IMR-90 (cell line): ENCODE results near the gene DSG3. TPM values are rescaled to one million over a fixed set of nuclear protein-coding genes. Genes with fewer than 3 reads are reported as not detected.

Experiments used
- ATAC-seq: fragments of 200-7000 bp; cut with Tn5 transposase; 2 replicates; pipeline ENCODE4 v1.9.1; 2020; ENCODE audit warnings: low read depth, mild to moderate bottlenecking, moderate library complexity
- BruUV-seq: library from RNA; stranded (reverse); fragments of 400-500 nt; replicated peaks from 2 replicates; lab custom pipeline; 2021; lab: Mats Ljungman, UMichigan
- CTCF ChIA-PET: fragments of 300-600 bp; formaldehyde crosslinking; extraction: SDS; loops from one replicate; lab custom pipeline; 2021; ENCODE audit warnings: antibody characterized with exemption; lab: Yijun Ruan, JAX
- POLR2A ChIA-PET: fragments of 300-600 bp; sonication (Branson Sonifier 250); formaldehyde crosslinking; loops from one replicate; lab custom pipeline; 2022; ENCODE audit warnings: antibody characterized with exemption; ENCODE audit not compliant: unreplicated experiment; lab: Charles Lee
- DNase-seq: peaks from one replicate; pipeline ENCODE4 v3.0.0; 2013
- H2AFZ ChIP-seq: replicated peaks from 2 replicates; pipeline ENCODE3; 2013; ENCODE audit warnings: low read length, mild to moderate bottlenecking; ENCODE audit not compliant: poor library complexity
- H2AK5ac ChIP-seq: 2 replicates; pipeline ENCODE4 v1.6.1; 2013; ENCODE audit warnings: low read depth, low read length, inconsistent platforms
- H2AK9ac ChIP-seq: replicated peaks from 2 replicates; pipeline ENCODE3; 2013; ENCODE audit warnings: mild to moderate bottlenecking, low read depth, low read length, moderate library complexity; ENCODE audit not compliant: poor library complexity
- H2BK120ac ChIP-seq: 2 replicates; pipeline ENCODE4 v1.6.1; 2013; ENCODE audit warnings: low read depth, low read length, inconsistent platforms
- H2BK15ac ChIP-seq: 3 replicates; pipeline ENCODE4 v1.6.1; 2013; ENCODE audit warnings: low read depth, low read length, inconsistent platforms
- H2BK20ac ChIP-seq: 2 replicates; pipeline ENCODE4 v1.6.1; 2013; ENCODE audit warnings: low read depth, mild to moderate bottlenecking, inconsistent platforms, low read length, moderate library complexity
- H2BK5ac ChIP-seq: 2 replicates; pipeline ENCODE4 v1.6.1; 2013; ENCODE audit warnings: mild to moderate bottlenecking, low read depth, low read length, inconsistent platforms; ENCODE audit not compliant: poor library complexity, severe bottlenecking
- H3K14ac ChIP-seq: replicated peaks from 2 replicates; pipeline ENCODE4 v1.6.1; 2013; ENCODE audit warnings: low read depth, low read length, inconsistent platforms
- H3K18ac ChIP-seq: 2 replicates; pipeline ENCODE4 v1.6.1; 2013; ENCODE audit warnings: low read depth, low read length, control low read depth
- H3K23ac ChIP-seq: 2 replicates; pipeline ENCODE4 v1.6.1; 2013; ENCODE audit warnings: low read depth, low read length, inconsistent platforms
- H3K27ac ChIP-seq: 2 replicates; pipeline ENCODE4 v1.5.1; 2013; ENCODE audit warnings: mild to moderate bottlenecking, control low read depth, low read length; ENCODE audit not compliant: insufficient read depth
- H3K27me3 ChIP-seq: 2 replicates; pipeline ENCODE4 v1.6.1; 2013; ENCODE audit warnings: low read length; ENCODE audit not compliant: control insufficient read depth, insufficient read depth
- H3K36me3 ChIP-seq: 2 replicates; pipeline ENCODE4 v1.6.1; 2013; ENCODE audit warnings: low read length, mixed read lengths; ENCODE audit not compliant: control insufficient read depth, insufficient read depth
- H3K4ac ChIP-seq: 2 replicates; pipeline ENCODE4 v1.6.1; 2013; ENCODE audit warnings: low read depth, low read length, inconsistent platforms
- H3K4me1 ChIP-seq: 2 replicates; pipeline ENCODE4 v1.6.1; 2013; ENCODE audit warnings: low read length, mixed read lengths; ENCODE audit not compliant: control insufficient read depth, insufficient read depth
- H3K4me2 ChIP-seq: 2 replicates; pipeline ENCODE4 v1.6.1; 2013; ENCODE audit warnings: low read depth, mild to moderate bottlenecking, control low read depth, low read length, moderate library complexity
- H3K4me3 ChIP-seq: 2 replicates; pipeline ENCODE4 v1.5.1; 2013; ENCODE audit warnings: low read depth, mild to moderate bottlenecking, control low read depth, low read length, moderate library complexity; ENCODE audit not compliant: insufficient read depth
- H3K56ac ChIP-seq: 2 replicates; pipeline ENCODE4 v1.6.1; 2013; ENCODE audit warnings: low read length, inconsistent platforms; ENCODE audit not compliant: insufficient read depth; ENCODE audit errors: extremely low read depth
- H3K79me1 ChIP-seq, 2 experiments: 2 replicates each; pipeline ENCODE4 v1.6.1; 2013; ENCODE audit warnings: low read length in 2 of 2, inconsistent platforms in 1 of 2, low read depth in 1 of 2
- H3K9ac ChIP-seq: 2 replicates; pipeline ENCODE4 v1.6.1; 2013; ENCODE audit warnings: low read depth, low read length, control low read depth
- H3K9me1 ChIP-seq: 2 replicates; pipeline ENCODE4 v1.6.1; 2013; ENCODE audit warnings: low read length, inconsistent platforms; ENCODE audit not compliant: insufficient read depth
- H3K9me3 ChIP-seq: 2 replicates; pipeline ENCODE4 v1.6.1; 2013; ENCODE audit warnings: low read length; ENCODE audit not compliant: control insufficient read depth, insufficient read depth
- H4K20me1 ChIP-seq: 2 replicates; pipeline ENCODE4 v1.6.1; 2013; ENCODE audit warnings: low read length, inconsistent platforms; ENCODE audit not compliant: insufficient read depth
- H4K5ac ChIP-seq: 2 replicates; pipeline ENCODE4 v1.6.1; 2013; ENCODE audit warnings: mild to moderate bottlenecking, low read depth, low read length, control low read depth
- H4K8ac ChIP-seq, 2 experiments: 2 replicates each; pipeline ENCODE4 v1.6.1; 2013; ENCODE audit warnings: low read depth in 2 of 2, low read length in 2 of 2, control low read depth in 1 of 2, inconsistent platforms in 1 of 2
- H4K91ac ChIP-seq: 2 replicates; pipeline ENCODE4 v1.6.1; 2013; ENCODE audit warnings: low read depth, low read length, inconsistent platforms; ENCODE audit not compliant: insufficient read depth
- BHLHE40 ChIP-seq: fragments of 150-350 bp; IDR thresholded peaks from 2 replicates; pipeline ENCODE4 v1.6.1; 2016; ENCODE audit warnings: mild to moderate bottlenecking, low read depth, low read length
- CEBPB ChIP-seq: IDR thresholded peaks from 2 replicates; pipeline ENCODE4 v1.6.1; 2012; ENCODE audit warnings: low read depth, low read length, improper control_type of control experiment
- CHD1 ChIP-seq: IDR thresholded peaks from 2 replicates; pipeline ENCODE4 v1.6.1; 2012; ENCODE audit warnings: low read depth, low read length, improper control_type of control experiment
- MAFK ChIP-seq: IDR thresholded peaks from 2 replicates; pipeline ENCODE4 v1.6.1; 2012; ENCODE audit warnings: low read depth, low read length, improper control_type of control experiment
- MXI1 ChIP-seq: IDR thresholded peaks from 2 replicates; pipeline ENCODE4 v1.6.1; 2012; ENCODE audit warnings: low read depth, mild to moderate bottlenecking, low read length, moderate library complexity, borderline replicate concordance
- NFE2L2 ChIP-seq: fragments of 150-350 bp; IDR thresholded peaks from 2 replicates; pipeline ENCODE4 v1.6.1; 2016; ENCODE audit warnings: low read depth, mild to moderate bottlenecking, low read length
- RAD21 ChIP-seq: IDR thresholded peaks from 2 replicates; pipeline ENCODE4 v1.6.1; 2012; ENCODE audit warnings: low read length, improper control_type of control experiment
- RCOR1 ChIP-seq: IDR thresholded peaks from 2 replicates; pipeline ENCODE4 v1.6.1; 2012; ENCODE audit warnings: mild to moderate bottlenecking, low read length, improper control_type of control experiment; ENCODE audit not compliant: insufficient replicate concordance
- RFX5 ChIP-seq: IDR thresholded peaks from 2 replicates; pipeline ENCODE4 v1.8.0; 2012; ENCODE audit warnings: low read depth, mild to moderate bottlenecking, low read length, moderate library complexity
- SMC3 ChIP-seq: fragments of 150-350 bp; IDR thresholded peaks from 2 replicates; pipeline ENCODE4 v1.6.1; 2016; ENCODE audit warnings: low read depth, mild to moderate bottlenecking, antibody characterized with exemption, low read length, moderate library complexity
- WGBS, 2 experiments: methylation state at CpG; one replicate each; pipeline versions ENCODE4 v1.1.5 to v1.1.7; 2013; ENCODE audit warnings: missing lambda C conversion rate in 2 of 2; ENCODE audit not compliant: insufficient read length in 1 of 2; ENCODE audit errors: extremely low coverage in 2 of 2; 5-methylcytosine and 5-hydroxymethylcytosine counted together
- dilution Hi-C: fragments of 300-500 bp; cut with HindIII; formaldehyde crosslinking; loops from one replicate; pipeline ENCODE4 v1.14.3; 2018; ENCODE audit warnings: low sequenced_read_pairs; ENCODE audit not compliant: unreplicated experiment
- in situ Hi-C: fragments of 300-500 bp; cut with MboI; formaldehyde crosslinking; loops from 3 replicates; pipeline ENCODE4 v1.14.3; 2019; ENCODE audit warnings: low sequenced_read_pairs, inconsistent platforms, mixed read lengths
- intact Hi-C: fragments of 100-400 bp; cut with micrococcal nuclease; formaldehyde crosslinking; loops from 2 replicates; pipeline ENCODE4 v1.10.0; 2022
- polyA plus RNA-seq, 3 experiments: library from polyadenylated mRNA; depleted of rRNA; stranded (reverse); fragments of >200 nt; gene quantifications; 2 replicates each; pipeline ENCODE4 v1.2.3, GENCODE V29; 2012; ENCODE audit warnings: low replicate concordance in 1 of 3
- total RNA-seq: library from RNA; depleted of rRNA; stranded (reverse); fragments of >200 nt; gene quantifications from 2 replicates; pipeline ENCODE4 v1.2.3, GENCODE V29; 2012
- TF ChIP-seq, protein P1 (sequence below): fragments of 150-350 bp; IDR thresholded peaks from 2 replicates; pipeline ENCODE4 v1.6.1; 2017; ENCODE audit warnings: mild to moderate bottlenecking, antibody characterized with exemption, low read length, low read depth
- TF ChIP-seq, protein P2 (sequence below): fragments of 150-350 bp; IDR thresholded peaks from 2 replicates; pipeline ENCODE4 v1.6.1; 2016; ENCODE audit warnings: low read depth, mild to moderate bottlenecking, low read length, moderate library complexity, borderline replicate concordance

DSG3 gene
- total and polyA plus RNA-seq, 2 of the 4 experiments (the other 2 are of a cell fraction), result not detected

DNA sequence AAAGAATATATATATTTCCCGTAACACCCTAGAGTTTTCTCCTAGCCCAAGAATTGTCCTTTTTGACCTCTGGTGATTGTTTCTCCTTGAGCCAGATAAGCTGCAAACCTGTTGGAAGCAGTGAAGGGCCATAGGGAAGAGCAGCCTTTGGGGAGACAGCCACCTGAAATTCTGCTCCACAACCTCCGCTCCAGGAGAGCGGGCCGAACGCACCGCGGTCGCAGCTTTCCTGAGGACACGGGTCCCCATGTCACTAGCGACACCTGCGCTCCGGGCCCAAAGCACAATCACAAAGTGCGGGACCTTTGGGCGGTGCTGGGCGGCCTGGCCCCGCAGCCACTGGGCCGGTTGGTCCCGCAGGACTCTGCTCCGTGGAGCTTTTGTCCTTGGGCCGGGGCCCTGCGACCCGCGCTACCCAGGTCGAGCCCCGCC lies 49.9 kb downstream of the DSG3 start:
- no peak overlapping the region for H4K8ac ChIP-seq
- no peak overlapping the region for H3K9ac ChIP-seq
- no peak for TF ChIP-seq MAFK
- TF ChIP-seq BHLHE40, result no peak
- no peak for TF ChIP-seq CEBPB
- TF ChIP-seq CHD1, result no peak
- TF ChIP-seq NFE2L2, result no peak
- no peak for TF ChIP-seq RCOR1
- TF ChIP-seq RFX5, result no peak
- no peak for TF ChIP-seq RAD21
- TF ChIP-seq, protein P1, sequence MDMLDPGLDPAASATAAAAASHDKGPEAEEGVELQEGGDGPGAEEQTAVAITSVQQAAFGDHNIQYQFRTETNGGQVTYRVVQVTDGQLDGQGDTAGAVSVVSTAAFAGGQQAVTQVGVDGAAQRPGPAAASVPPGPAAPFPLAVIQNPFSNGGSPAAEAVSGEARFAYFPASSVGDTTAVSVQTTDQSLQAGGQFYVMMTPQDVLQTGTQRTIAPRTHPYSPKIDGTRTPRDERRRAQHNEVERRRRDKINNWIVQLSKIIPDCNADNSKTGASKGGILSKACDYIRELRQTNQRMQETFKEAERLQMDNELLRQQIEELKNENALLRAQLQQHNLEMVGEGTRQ, result no peak
- no peak for TF ChIP-seq MXI1
- TF ChIP-seq, protein P2, sequence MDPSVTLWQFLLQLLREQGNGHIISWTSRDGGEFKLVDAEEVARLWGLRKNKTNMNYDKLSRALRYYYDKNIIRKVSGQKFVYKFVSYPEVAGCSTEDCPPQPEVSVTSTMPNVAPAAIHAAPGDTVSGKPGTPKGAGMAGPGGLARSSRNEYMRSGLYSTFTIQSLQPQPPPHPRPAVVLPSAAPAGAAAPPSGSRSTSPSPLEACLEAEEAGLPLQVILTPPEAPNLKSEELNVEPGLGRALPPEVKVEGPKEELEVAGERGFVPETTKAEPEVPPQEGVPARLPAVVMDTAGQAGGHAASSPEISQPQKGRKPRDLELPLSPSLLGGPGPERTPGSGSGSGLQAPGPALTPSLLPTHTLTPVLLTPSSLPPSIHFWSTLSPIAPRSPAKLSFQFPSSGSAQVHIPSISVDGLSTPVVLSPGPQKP, result no peak
- no peak for TF ChIP-seq SMC3
- peaks cover 9% of the 10 kb centered on the region for H3K27me3 ChIP-seq
- no peak overlapping the region for H2BK20ac ChIP-seq
- H3K56ac ChIP-seq, result no peak overlapping the region
- intact Hi-C loops, result no loop called here
- H2AFZ ChIP-seq, result peak overlapping the region; percentile 58
- no peak overlapping the region for H2BK15ac ChIP-seq
- H3K9me1 ChIP-seq, result no peaks in the 10 kb centered on the region
- H2BK5ac ChIP-seq, result no peak overlapping the region
- H3K27ac ChIP-seq, result no peak overlapping the region
- ChIA-PET POLR2A (no interaction called here), CTCF (no interaction called here)
- H3K4me1 ChIP-seq, result no peaks in the 10 kb centered on the region
- no peak overlapping the region for H2AK5ac ChIP-seq
- no peak overlapping the region; the same call in 1 of the 2 replicates for H3K4me3 ChIP-seq
- no peaks in the 10 kb centered on the region for H3K9me3 ChIP-seq
- no peak overlapping the region for H2AK9ac ChIP-seq
- H3K79me1 ChIP-seq, result no peaks in the 10 kb centered on the region
- H4K91ac ChIP-seq, result no peak overlapping the region
- no peak overlapping the region for H2BK120ac ChIP-seq
- ATAC-seq (no peak), DNase-seq (no peak)
- dilution Hi-C loops, result no loop called here
- in situ Hi-C loops, result no loop called here
- H3K4ac ChIP-seq, result no peak overlapping the region
- H3K23ac ChIP-seq, result no peak overlapping the region
- no peak overlapping the region for H3K14ac ChIP-seq
- H3K18ac ChIP-seq, result no peak overlapping the region
- H4K5ac ChIP-seq, result no peak overlapping the region
- BruUV-seq, result no TSS peak
- no peak overlapping the region for H3K4me2 ChIP-seq
- H4K20me1 ChIP-seq, result no peaks in the 10 kb centered on the region
- WGBS, 2 experiments, result 34% methylated on average over 10 of the region's 25 CpGs; no CpG with 5 or more reads in 1 of the 2 experiments
- H3K36me3 ChIP-seq, result no peaks in the 10 kb centered on the region
